HEK293T (cell line): ENCODE data around the gene ACP3.

ENCODE experiments used
- FOXK2 ChIP-seq: fragments of 450-650 bp; IDR thresholded peaks from 2 replicates; pipeline ENCODE4 v1.6.1; 2016; ENCODE audit warnings: mild to moderate bottlenecking
- FOXM1 ChIP-seq: fragments of 450-650 bp; IDR thresholded peaks from 2 replicates; pipeline ENCODE4 v1.6.1; 2017; ENCODE audit warnings: mild to moderate bottlenecking, borderline replicate concordance
- L3MBTL2 ChIP-seq: fragments of 450-650 bp; conservative IDR thresholded peaks from 2 replicates; pipeline ENCODE4 v1.6.1; 2016; ENCODE audit warnings: mild to moderate bottlenecking
- LEF1 ChIP-seq: fragments of 450-650 bp; IDR thresholded peaks from 2 replicates; pipeline ENCODE4 v1.6.1; 2017; ENCODE audit warnings: mild to moderate bottlenecking, borderline replicate concordance

DNA sequence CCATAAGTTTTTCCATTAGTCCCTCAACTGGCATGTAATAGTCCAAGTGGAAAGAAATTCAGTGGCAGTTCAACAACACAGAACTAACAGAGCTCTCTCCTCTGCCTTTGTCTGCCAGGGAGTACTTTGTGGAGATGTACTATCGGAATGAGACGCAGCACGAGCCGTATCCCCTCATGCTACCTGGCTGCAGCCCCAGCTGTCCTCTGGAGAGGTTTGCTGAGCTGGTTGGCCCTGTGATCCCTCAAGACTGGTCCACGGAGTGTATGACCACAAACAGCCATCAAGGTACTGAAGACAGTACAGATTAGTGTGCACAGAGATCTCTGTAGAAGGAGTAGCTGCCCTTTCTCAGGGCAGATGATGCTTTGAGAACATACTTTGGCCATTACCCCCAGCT is 39.4 kb downstream of the ACP3 start:
- TF ChIP-seq LEF1 (no peak), L3MBTL2 (no peak), FOXM1 (no peak), FOXK2 (no peak)
